Neural crest cell (in vitro differentiated cells): ENCODE results near the gene MEF2A. TPM values are rescaled to one million over a fixed set of nuclear protein-coding genes. Genes with fewer than 3 reads are reported as not detected.

Experiments used
- DNase-seq: peaks from one replicate; pipeline ENCODE4 v3.0.0; 2021; ENCODE audit warnings: low read depth, mixed read lengths, low spot score
- H3K27ac Mint-ChIP-seq: one replicate; pipeline ENCODE4 v1.8.0; 2021; ENCODE audit warnings: mild to moderate bottlenecking, mixed read lengths; ENCODE audit not compliant: unreplicated experiment
- H3K27me3 Mint-ChIP-seq: 2 replicates; pipeline ENCODE4 v1.8.0; 2021; ENCODE audit warnings: low read depth, mild to moderate bottlenecking, mixed read lengths
- H3K36me3 Mint-ChIP-seq: 2 replicates; pipeline ENCODE4 v1.8.0; 2021; ENCODE audit warnings: low read depth, mild to moderate bottlenecking, mixed read lengths
- H3K4me1 Mint-ChIP-seq: 2 replicates; pipeline ENCODE4 v1.8.0; 2021; ENCODE audit warnings: mixed read lengths
- H3K4me3 Mint-ChIP-seq: one replicate; pipeline ENCODE4 v1.8.0; 2021; ENCODE audit warnings: mild to moderate bottlenecking, mixed read lengths
- H3K9me3 Mint-ChIP-seq: 2 replicates; pipeline ENCODE4 v1.8.0; 2021; ENCODE audit warnings: mixed read lengths
- total RNA-seq: library from RNA; stranded (reverse); gene quantifications from 2 replicates; pipeline ENCODE4 v1.2.1, GENCODE V29; 2021
- TF ChIP-seq, protein P1 (sequence below): fragments of 200-600 bp; sonication (generic); conservative IDR thresholded peaks from 2 replicates; pipeline ENCODE4 v1.5.0; 2021; ENCODE audit warnings: antibody characterized with exemption, mild to moderate bottlenecking

MEF2A gene
- total RNA-seq, 1 donor from 2014 or later, result 21.5 TPM

DNA sequence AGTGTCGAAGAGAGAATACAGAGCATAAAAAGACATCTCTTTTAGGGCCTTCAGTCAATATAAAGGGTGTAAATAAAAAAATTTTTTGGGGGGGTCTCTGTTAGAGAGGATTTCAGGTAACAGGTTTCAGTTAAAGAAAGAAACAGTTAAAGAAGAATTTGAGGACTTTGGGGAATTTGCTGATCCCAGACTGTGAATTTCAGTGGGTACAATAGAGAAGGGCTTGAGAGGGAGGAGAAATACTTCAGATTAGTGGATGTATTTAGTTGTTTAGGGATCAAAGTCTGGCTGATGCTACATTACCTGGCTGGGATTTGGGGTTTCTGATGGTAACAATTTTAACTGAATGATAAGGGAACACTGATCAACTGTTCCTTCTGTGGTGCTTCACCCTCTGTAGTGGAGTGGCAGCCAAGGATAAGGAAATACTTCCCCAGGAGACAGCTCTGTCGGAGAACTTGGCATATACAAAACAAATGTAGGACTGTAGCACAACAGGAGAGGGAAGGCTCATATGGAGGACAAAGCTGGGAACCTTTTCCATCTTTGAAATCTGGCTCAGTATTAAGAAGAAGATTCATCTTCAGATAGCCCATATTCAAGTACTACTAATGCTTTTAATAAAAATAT lies 79.2 kb downstream of the MEF2A start:
- Mint-ChIP-seq H3K9me3 (peaks cover 15% of the 10 kb centered on the region), H3K36me3 (peaks cover 45% of the 10 kb centered on the region), H3K4me1 (no peaks in the 10 kb centered on the region), H3K4me3 (no peak overlapping the region), H3K27ac (no peak overlapping the region), H3K27me3 (no peaks in the 10 kb centered on the region)
- no peak for DNase-seq
- TF ChIP-seq, protein P1, sequence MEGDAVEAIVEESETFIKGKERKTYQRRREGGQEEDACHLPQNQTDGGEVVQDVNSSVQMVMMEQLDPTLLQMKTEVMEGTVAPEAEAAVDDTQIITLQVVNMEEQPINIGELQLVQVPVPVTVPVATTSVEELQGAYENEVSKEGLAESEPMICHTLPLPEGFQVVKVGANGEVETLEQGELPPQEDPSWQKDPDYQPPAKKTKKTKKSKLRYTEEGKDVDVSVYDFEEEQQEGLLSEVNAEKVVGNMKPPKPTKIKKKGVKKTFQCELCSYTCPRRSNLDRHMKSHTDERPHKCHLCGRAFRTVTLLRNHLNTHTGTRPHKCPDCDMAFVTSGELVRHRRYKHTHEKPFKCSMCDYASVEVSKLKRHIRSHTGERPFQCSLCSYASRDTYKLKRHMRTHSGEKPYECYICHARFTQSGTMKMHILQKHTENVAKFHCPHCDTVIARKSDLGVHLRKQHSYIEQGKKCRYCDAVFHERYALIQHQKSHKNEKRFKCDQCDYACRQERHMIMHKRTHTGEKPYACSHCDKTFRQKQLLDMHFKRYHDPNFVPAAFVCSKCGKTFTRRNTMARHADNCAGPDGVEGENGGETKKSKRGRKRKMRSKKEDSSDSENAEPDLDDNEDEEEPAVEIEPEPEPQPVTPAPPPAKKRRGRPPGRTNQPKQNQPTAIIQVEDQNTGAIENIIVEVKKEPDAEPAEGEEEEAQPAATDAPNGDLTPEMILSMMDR, result no peak

DNA sequence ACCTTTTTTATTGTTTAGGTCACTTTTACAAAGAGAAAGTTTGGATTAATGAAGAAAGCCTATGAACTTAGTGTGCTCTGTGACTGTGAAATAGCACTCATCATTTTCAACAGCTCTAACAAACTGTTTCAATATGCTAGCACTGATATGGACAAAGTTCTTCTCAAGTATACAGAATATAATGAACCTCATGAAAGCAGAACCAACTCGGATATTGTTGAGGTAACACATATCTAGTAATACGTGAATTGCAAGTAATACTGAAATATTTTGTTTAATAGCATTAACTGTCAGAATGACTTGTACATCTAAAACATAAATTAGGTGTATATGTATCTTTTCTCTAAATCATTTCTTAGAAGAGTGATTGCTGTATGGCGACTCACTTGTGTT lies 79.8 kb downstream of the MEF2A start:
- peaks cover 15% of the 10 kb centered on the region for H3K9me3 Mint-ChIP-seq
- peaks cover 45% of the 10 kb centered on the region for H3K36me3 Mint-ChIP-seq
- no peak overlapping the region for H3K4me3 Mint-ChIP-seq
- no peaks in the 10 kb centered on the region for H3K27me3 Mint-ChIP-seq
- DNase-seq, result no peak
- TF ChIP-seq, protein P1, result no peak
- no peaks in the 10 kb centered on the region for H3K4me1 Mint-ChIP-seq
- H3K27ac Mint-ChIP-seq, result no peak overlapping the region

DNA sequence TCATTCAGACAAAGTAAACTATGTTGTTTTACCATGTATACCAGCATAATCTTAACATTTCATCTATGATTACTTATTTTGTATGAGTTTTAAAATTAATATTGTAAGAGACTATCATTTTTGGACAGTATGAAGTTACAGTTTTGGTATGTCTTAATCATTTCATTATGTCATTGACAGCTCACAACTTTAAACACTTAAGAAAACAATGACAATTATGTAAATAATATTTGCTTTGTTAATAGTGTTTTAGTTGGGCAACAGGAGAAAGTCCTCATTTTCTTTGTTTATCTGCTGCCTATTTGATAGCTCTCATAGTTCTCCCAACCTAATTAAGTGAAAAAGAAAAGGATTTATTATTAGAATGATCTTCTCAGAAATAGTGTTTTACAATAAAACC lies 80.2 kb downstream of the MEF2A start:
- peaks cover 43% of the 10 kb centered on the region for H3K36me3 Mint-ChIP-seq

DNA sequence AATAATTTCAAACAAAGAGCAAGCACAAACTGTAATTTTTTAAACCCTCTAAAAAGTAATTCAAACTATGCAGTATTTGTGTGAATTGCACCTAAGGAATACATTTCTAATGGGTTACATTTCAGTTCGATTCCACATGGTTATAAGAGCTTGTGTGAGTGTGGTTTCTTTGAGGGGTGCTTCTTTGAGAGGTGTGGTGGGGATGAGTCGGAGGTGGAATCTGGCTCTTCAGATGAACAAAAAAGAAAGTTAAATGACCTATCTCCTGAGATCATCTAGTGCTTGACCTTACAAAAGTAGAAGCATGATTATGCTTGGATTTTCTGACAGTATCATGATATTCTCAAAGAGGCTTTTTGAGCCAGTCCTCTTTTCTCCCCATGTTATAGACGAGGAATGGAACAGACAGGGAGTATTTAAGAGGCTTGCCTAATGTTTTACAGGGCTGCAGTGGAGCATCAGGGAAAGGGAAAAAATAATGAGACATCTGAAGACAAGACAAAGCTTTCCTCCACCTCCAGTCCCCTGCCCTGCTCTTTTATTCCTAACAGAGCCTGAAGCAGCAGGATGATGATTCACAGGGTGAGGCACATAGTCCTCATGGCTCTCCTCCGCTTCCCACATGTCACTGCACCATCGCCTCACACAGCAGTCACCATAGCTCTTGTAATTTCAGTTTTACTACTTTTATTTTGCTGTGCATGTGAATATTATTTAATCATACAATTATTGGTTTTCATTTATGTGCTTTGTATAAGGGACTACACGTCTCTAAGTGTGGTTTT lies 85.4 kb downstream of the MEF2A start:
- Mint-ChIP-seq H3K4me1 (no peaks in the 10 kb centered on the region), H3K9me3 (peaks cover 4% of the 10 kb centered on the region), H3K36me3 (peaks cover 19% of the 10 kb centered on the region), H3K4me3 (no peak overlapping the region), H3K27me3 (no peaks in the 10 kb centered on the region), H3K27ac (no peak overlapping the region)
- TF ChIP-seq, protein P1, result no peak
- DNase-seq, result no peak

More for the DNA sequence above, 80.2 kb downstream of the MEF2A start:
- TF ChIP-seq, protein P1, result no peak
- Mint-ChIP-seq H3K9me3 (peaks cover 15% of the 10 kb centered on the region), H3K27me3 (no peaks in the 10 kb centered on the region), H3K4me3 (no peak overlapping the region), H3K4me1 (no peaks in the 10 kb centered on the region), H3K27ac (no peak overlapping the region)
- DNase-seq, result no peak

DNA sequence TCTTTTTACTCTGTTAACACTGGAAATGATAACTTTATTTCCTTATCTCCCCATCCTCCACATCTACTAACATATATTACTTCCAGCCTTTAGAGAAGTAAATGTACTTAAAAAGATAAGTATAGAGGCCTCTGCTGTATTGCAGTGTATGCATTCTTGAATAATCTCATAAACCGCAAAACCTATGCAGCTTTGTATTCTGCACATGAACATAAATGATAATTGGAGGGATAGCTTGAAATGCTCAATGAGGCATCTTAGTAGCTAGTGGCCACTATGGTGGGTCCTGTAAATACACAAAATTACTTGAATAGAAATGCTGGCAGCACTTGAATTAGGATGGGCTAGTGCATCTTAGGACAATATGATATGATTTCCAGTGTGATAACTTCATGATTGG lies 90.4 kb downstream of the MEF2A start:
- H3K4me1 Mint-ChIP-seq, result no peaks in the 10 kb centered on the region
- peaks cover 11% of the 10 kb centered on the region for H3K36me3 Mint-ChIP-seq
- TF ChIP-seq, protein P1, result no peak
- no peaks in the 10 kb centered on the region for H3K27me3 Mint-ChIP-seq
- H3K27ac Mint-ChIP-seq, result no peak overlapping the region
- no peak for DNase-seq
- H3K4me3 Mint-ChIP-seq, result no peak overlapping the region
- H3K9me3 Mint-ChIP-seq, result no peaks in the 10 kb centered on the region
